ENCODE data around the gene NME1.

- TF ChIP-seq TAF1 (IDR thresholded peaks at IDR 0.05; ENCODE audit: borderline replicate concordance, low read depth, low read length) (peak; percentile 95), POLR2A (IDR thresholded peaks at IDR 0.05; ENCODE audit: low read depth, low read length) (peak; percentile 85), POLR2AphosphoS5 (IDR thresholded peaks at IDR 0.05; ENCODE audit: low read depth, low read length) (peak; percentile 90)
Measured at GRCh38 chr17:51153210-51154072, at the start of gene NME1.

Measured in GM12892 (cell line).